ACC112 (cell line): Measurements from ENCODE around the gene ARHGAP23.

ENCODE experiments used
- H2AFZ ChIP-seq: fragments of 200-600 bp; sonication (generic); one replicate; pipeline ENCODE4 v1.6.0; 2017; ENCODE audit warnings: antibody characterized with exemption, low read length; ENCODE audit not compliant: unreplicated experiment
- H3K27ac ChIP-seq: fragments of 200-600 bp; sonication (generic); 2 replicates; pipeline ENCODE4 v1.5.1; 2014; ENCODE audit warnings: low read depth, mild to moderate bottlenecking, antibody characterized with exemption, low read length, moderate library complexity
- H3K27me3 ChIP-seq: fragments of 200-600 bp; sonication (generic); 2 replicates; pipeline ENCODE4 v1.6.1; 2014; ENCODE audit warnings: mild to moderate bottlenecking, antibody characterized with exemption, low read length, moderate library complexity, mixed read lengths; ENCODE audit not compliant: insufficient read depth
- H3K36me3 ChIP-seq: fragments of 200-600 bp; sonication (generic); 2 replicates; pipeline ENCODE4 v1.6.1; 2016; ENCODE audit warnings: mild to moderate bottlenecking, antibody characterized with exemption, low read length, moderate library complexity, mixed read lengths; ENCODE audit not compliant: insufficient read depth
- H3K4me1 ChIP-seq: fragments of 200-600 bp; sonication (generic); one replicate; pipeline ENCODE4 v1.6.1; 2016; ENCODE audit warnings: low read length, mixed read lengths; ENCODE audit not compliant: insufficient read depth, unreplicated experiment, control insufficient read depth
- H3K4me3 ChIP-seq: fragments of 200-600 bp; sonication (generic); 2 replicates; pipeline ENCODE4 v1.5.1; 2014; ENCODE audit warnings: mild to moderate bottlenecking, low read depth, low read length
- H3K79me2 ChIP-seq: fragments of 200-600 bp; sonication (generic); one replicate; pipeline ENCODE4 v1.6.0; 2016; ENCODE audit warnings: low read length; ENCODE audit not compliant: control insufficient read depth, unreplicated experiment, insufficient read depth

The ARHGAP23 gene

GRCh38 chr17:38428112-38428642 lies at the start of gene ARHGAP23:
ARHGAP23 (plus strand) TSS chr17:38428464; CDS start chr17:38428486, 22 bp downstream.
- Histone ChIP-seq H3K79me2 (peaks cover 50% of the 10 kb centered on the region), H3K36me3 (no peaks in the 10 kb centered on the region), H3K4me1 (peaks cover 27% of the 10 kb centered on the region), H3K27me3 (no peaks in the 10 kb centered on the region), H2AFZ (peak within 1 kb of the TSS; percentile 87), H3K4me3 (peak within 1 kb of the TSS; percentile 98), H3K27ac (peak within 1 kb of the TSS; percentile 60)

- no peaks in the 10 kb centered on the region for H3K79me2 ChIP-seq
- no peak overlapping the region for H3K27ac ChIP-seq
- H2AFZ ChIP-seq, result no peak overlapping the region
- H3K4me1 ChIP-seq, result no peaks in the 10 kb centered on the region
- H3K4me3 ChIP-seq, result no peak overlapping the region
- no peaks in the 10 kb centered on the region for H3K27me3 ChIP-seq
- no peaks in the 10 kb centered on the region for H3K36me3 ChIP-seq
Measured at GRCh38 chr17:38379448-38379847, 48.8 kb upstream of the ARHGAP23 start.

- Histone ChIP-seq H3K4me1 (no peaks in the 10 kb centered on the region), H3K27ac (no peak overlapping the region), H3K79me2 (no peaks in the 10 kb centered on the region), H3K36me3 (no peaks in the 10 kb centered on the region), H3K27me3 (no peaks in the 10 kb centered on the region), H2AFZ (no peak overlapping the region), H3K4me3 (no peak overlapping the region)
Measured at GRCh38 chr17:38395090-38395489, 33.2 kb upstream of the ARHGAP23 start.

- no peaks in the 10 kb centered on the region for H3K4me1 ChIP-seq
- no peaks in the 10 kb centered on the region for H3K27me3 ChIP-seq
- H2AFZ ChIP-seq, result no peak overlapping the region
- H3K79me2 ChIP-seq, result no peaks in the 10 kb centered on the region
- H3K27ac ChIP-seq, result no peak overlapping the region
- H3K4me3 ChIP-seq, result no peak overlapping the region
- H3K36me3 ChIP-seq, result no peaks in the 10 kb centered on the region
Measured at GRCh38 chr17:38397227-38397626, 31.0 kb upstream of the ARHGAP23 start.

GRCh38 chr17:38400286-38400685 lies 28.0 kb upstream of the ARHGAP23 start:
- Histone ChIP-seq H3K79me2 (no peaks in the 10 kb centered on the region), H3K4me1 (no peaks in the 10 kb centered on the region), H3K36me3 (no peaks in the 10 kb centered on the region), H2AFZ (no peak overlapping the region), H3K4me3 (no peak overlapping the region), H3K27me3 (no peaks in the 10 kb centered on the region), H3K27ac (no peak overlapping the region)

- H3K4me3 ChIP-seq, result no peak overlapping the region
- no peaks in the 10 kb centered on the region for H3K79me2 ChIP-seq
- no peaks in the 10 kb centered on the region for H3K36me3 ChIP-seq
- H3K4me1 ChIP-seq, result no peaks in the 10 kb centered on the region
- no peak overlapping the region for H3K27ac ChIP-seq
- no peak overlapping the region for H2AFZ ChIP-seq
- no peaks in the 10 kb centered on the region for H3K27me3 ChIP-seq
Measured at GRCh38 chr17:38401459-38401858, 26.8 kb upstream of the ARHGAP23 start.

- no peak overlapping the region for H3K4me3 ChIP-seq
- no peaks in the 10 kb centered on the region for H3K4me1 ChIP-seq
- H3K79me2 ChIP-seq, result no peaks in the 10 kb centered on the region
- no peak overlapping the region for H2AFZ ChIP-seq
- no peak overlapping the region for H3K27ac ChIP-seq
- no peaks in the 10 kb centered on the region for H3K36me3 ChIP-seq
- H3K27me3 ChIP-seq, result no peaks in the 10 kb centered on the region
Measured at GRCh38 chr17:38402897-38403296, 25.4 kb upstream of the ARHGAP23 start.

GRCh38 chr17:38403491-38403890 lies 24.8 kb upstream of the ARHGAP23 start:
- no peaks in the 10 kb centered on the region for H3K36me3 ChIP-seq
- no peak overlapping the region for H3K27ac ChIP-seq
- H3K79me2 ChIP-seq, result no peaks in the 10 kb centered on the region
- H3K27me3 ChIP-seq, result no peaks in the 10 kb centered on the region
- no peak overlapping the region for H2AFZ ChIP-seq
- H3K4me3 ChIP-seq, result no peak overlapping the region
- no peaks in the 10 kb centered on the region for H3K4me1 ChIP-seq

GRCh38 chr17:38404174-38404943 lies 23.9 kb upstream of the ARHGAP23 start:
- Histone ChIP-seq H3K27me3 (no peaks in the 10 kb centered on the region), H3K79me2 (no peaks in the 10 kb centered on the region), H3K4me3 (no peak overlapping the region), H3K4me1 (no peaks in the 10 kb centered on the region), H2AFZ (no peak overlapping the region), H3K36me3 (no peaks in the 10 kb centered on the region), H3K27ac (no peak overlapping the region)

- no peak overlapping the region for H3K27ac ChIP-seq
- H3K79me2 ChIP-seq, result no peaks in the 10 kb centered on the region
- H2AFZ ChIP-seq, result no peak overlapping the region
- no peaks in the 10 kb centered on the region for H3K36me3 ChIP-seq
- no peaks in the 10 kb centered on the region for H3K4me1 ChIP-seq
- no peaks in the 10 kb centered on the region for H3K27me3 ChIP-seq
- H3K4me3 ChIP-seq, result no peak overlapping the region
Measured at GRCh38 chr17:38405654-38406053, 22.6 kb upstream of the ARHGAP23 start.

- no peaks in the 10 kb centered on the region for H3K79me2 ChIP-seq
- H3K4me1 ChIP-seq, result peaks cover 4% of the 10 kb centered on the region
- H3K36me3 ChIP-seq, result no peaks in the 10 kb centered on the region
- no peak overlapping the region for H2AFZ ChIP-seq
- no peaks in the 10 kb centered on the region for H3K27me3 ChIP-seq
- no peak overlapping the region for H3K27ac ChIP-seq
- H3K4me3 ChIP-seq, result no peak overlapping the region
Measured at GRCh38 chr17:38410201-38410600, 18.1 kb upstream of the ARHGAP23 start.
